Sigmoid colon (tissue), 4 donors: ENCODE results near the gene GPHN.

Experiments
- CTCF ChIP-seq, 4 experiments: fragments of 450-650 bp in 3 of 4; fragments of 200-600 bp in 1 of 4; IDR thresholded peaks; one replicate each; pipeline ENCODE4 v1.5.1; 2016 to 2019; ENCODE audit warnings: antibody characterized with exemption in 4 of 4, mild to moderate bottlenecking in 3 of 4, moderate library complexity in 2 of 4
- EP300 ChIP-seq, 4 donors: sonication (generic); formaldehyde crosslinking; IDR thresholded peaks; one replicate each; pipeline ENCODE4 v1.6.1; 2017; ENCODE audit warnings: antibody characterized with exemption in 4 of 4
- POLR2A ChIP-seq, 2 donors: fragments of 450-650 bp; IDR thresholded peaks; one replicate each; pipeline ENCODE4 v1.6.1; 2016; ENCODE audit warnings: antibody characterized with exemption in 2 of 2, mild to moderate bottlenecking in 2 of 2, moderate library complexity in 2 of 2
- POLR2AphosphoS5 ChIP-seq, 4 donors: sonication (generic); formaldehyde crosslinking; IDR thresholded peaks; one replicate each; pipeline ENCODE4 v1.6.1; 2017; ENCODE audit warnings: antibody characterized with exemption in 4 of 4

GRCh38 chr14:66735853-66736252 is 227.9 kb downstream of the GPHN start:
- no peak for TF ChIP-seq CTCF (IDR thresholded peaks at IDR 0.05)
- no peak for TF ChIP-seq POLR2A (IDR thresholded peaks at IDR 0.05)
- no peak for TF ChIP-seq POLR2AphosphoS5 (IDR thresholded peaks at IDR 0.05)
- TF ChIP-seq EP300 (IDR thresholded peaks at IDR 0.05), result no peak
